Neutrophil (primary cell): ENCODE results near the gene C4orf33.

ENCODE experiments used
- H3K27ac ChIP-seq: fragments of 200-600 bp; sonication (generic); 2 replicates; pipeline ENCODE4 v1.5.1; 2016; ENCODE audit warnings: mild to moderate bottlenecking, moderate library complexity
- H3K27me3 ChIP-seq: fragments of 200-600 bp; sonication (generic); 2 replicates; pipeline ENCODE4 v1.6.0; 2016; ENCODE audit warnings: mild to moderate bottlenecking
- H3K36me3 ChIP-seq: fragments of 200-600 bp; sonication (generic); 2 replicates; pipeline ENCODE4 v1.5.1; 2017
- H3K4me1 ChIP-seq, 2 experiments: fragments of 200-600 bp in 1 of 2; sonication (generic) in 1 of 2; 1 replicate in 1 of 2; 2 replicates in 1 of 2; pipeline versions ENCODE4 v1.5.1 to v1.6.1; 2013 to 2016; ENCODE audit warnings: low read depth in 1 of 2, low read length in 1 of 2, mild to moderate bottlenecking in 1 of 2, moderate library complexity in 1 of 2; ENCODE audit not compliant: control insufficient read depth in 1 of 2, insufficient read depth in 1 of 2
- H3K4me3 ChIP-seq, 2 experiments: fragments of 200-600 bp in 1 of 2; sonication (generic) in 1 of 2; 1 replicate in 1 of 2; 2 replicates in 1 of 2; pipeline ENCODE4 v1.5.1; 2013 to 2016; ENCODE audit warnings: low read depth in 1 of 2, low read length in 1 of 2, mild to moderate bottlenecking in 1 of 2, moderate library complexity in 1 of 2
- H3K9me3 ChIP-seq: fragments of 200-600 bp; sonication (generic); 2 replicates; pipeline ENCODE4 v1.5.1; 2016
- TF ChIP-seq, protein P1 (sequence below): fragments of 200-600 bp; sonication (generic); IDR thresholded peaks from 2 replicates; pipeline ENCODE4 v1.5.1; 2016; ENCODE audit warnings: antibody characterized with exemption

The C4orf33 gene

GRCh38 chr4:129152350-129152749 lies 56.4 kb downstream of the C4orf33 start:
- Histone ChIP-seq H3K4me1 (no peaks in the 10 kb centered on the region), H3K9me3 (no peaks in the 10 kb centered on the region), H3K4me3 (no peak overlapping the region), H3K27ac (no peak overlapping the region), H3K27me3 (peaks cover 3% of the 10 kb centered on the region), H3K36me3 (no peaks in the 10 kb centered on the region)
- TF ChIP-seq, protein P1, sequence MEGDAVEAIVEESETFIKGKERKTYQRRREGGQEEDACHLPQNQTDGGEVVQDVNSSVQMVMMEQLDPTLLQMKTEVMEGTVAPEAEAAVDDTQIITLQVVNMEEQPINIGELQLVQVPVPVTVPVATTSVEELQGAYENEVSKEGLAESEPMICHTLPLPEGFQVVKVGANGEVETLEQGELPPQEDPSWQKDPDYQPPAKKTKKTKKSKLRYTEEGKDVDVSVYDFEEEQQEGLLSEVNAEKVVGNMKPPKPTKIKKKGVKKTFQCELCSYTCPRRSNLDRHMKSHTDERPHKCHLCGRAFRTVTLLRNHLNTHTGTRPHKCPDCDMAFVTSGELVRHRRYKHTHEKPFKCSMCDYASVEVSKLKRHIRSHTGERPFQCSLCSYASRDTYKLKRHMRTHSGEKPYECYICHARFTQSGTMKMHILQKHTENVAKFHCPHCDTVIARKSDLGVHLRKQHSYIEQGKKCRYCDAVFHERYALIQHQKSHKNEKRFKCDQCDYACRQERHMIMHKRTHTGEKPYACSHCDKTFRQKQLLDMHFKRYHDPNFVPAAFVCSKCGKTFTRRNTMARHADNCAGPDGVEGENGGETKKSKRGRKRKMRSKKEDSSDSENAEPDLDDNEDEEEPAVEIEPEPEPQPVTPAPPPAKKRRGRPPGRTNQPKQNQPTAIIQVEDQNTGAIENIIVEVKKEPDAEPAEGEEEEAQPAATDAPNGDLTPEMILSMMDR = no peak

- no peaks in the 10 kb centered on the region for H3K9me3 ChIP-seq
- TF ChIP-seq, protein P1 = no peak
These were observed 57.7 kb downstream of the C4orf33 start for GRCh38 chr4:129153700-129154099.

DNA sequence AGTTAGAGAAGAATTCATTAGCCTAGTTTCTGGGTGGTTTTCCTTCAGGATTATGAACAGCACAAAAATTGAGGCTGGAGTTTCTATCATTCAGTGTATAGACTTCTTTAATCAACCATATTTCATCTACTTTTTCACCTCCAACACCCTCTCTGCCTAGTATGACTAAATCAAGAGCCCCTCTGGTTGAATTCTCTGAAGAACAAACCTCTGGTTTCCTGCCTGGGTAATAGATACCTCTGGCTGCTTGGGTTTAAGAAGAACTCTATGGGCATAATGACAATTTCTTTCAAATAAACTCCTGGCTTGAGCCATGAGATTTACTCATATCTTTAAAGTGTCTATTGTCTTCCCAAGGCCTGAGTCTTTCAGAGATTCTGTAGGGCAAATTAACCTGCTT lies 66.5 kb downstream of the C4orf33 start:
- Histone ChIP-seq H3K36me3 (no peaks in the 10 kb centered on the region), H3K4me3 (no peak overlapping the region), H3K4me1 (no peaks in the 10 kb centered on the region), H3K27me3 (peaks cover 15% of the 10 kb centered on the region), H3K9me3 (no peaks in the 10 kb centered on the region), H3K27ac (no peak overlapping the region)
- TF ChIP-seq, protein P1 = no peak

More at GRCh38 chr4:129153700-129154099, 57.7 kb downstream of the C4orf33 start:
- Histone ChIP-seq H3K4me1 (no peaks in the 10 kb centered on the region), H3K27ac (no peak overlapping the region), H3K27me3 (peaks cover 2% of the 10 kb centered on the region), H3K36me3 (no peaks in the 10 kb centered on the region), H3K4me3 (no peak overlapping the region)

DNA sequence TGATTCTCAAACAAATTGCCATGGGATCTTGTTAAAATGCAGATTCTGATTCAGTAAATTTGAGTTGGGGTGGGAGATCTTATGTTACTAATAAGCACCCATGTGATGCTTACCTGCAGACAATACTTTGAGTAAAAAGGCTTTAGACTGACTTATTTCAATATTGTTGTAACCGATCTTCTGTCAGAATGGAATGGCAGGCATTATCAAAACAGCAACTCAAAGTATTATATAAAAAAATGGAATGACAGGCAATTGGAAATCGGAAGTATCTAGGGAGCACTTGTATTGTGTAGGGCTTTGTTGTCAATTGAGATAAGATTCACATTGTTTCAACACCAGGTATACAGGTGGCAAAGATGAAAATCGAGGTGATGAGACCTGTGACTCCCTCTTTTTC lies 67.5 kb downstream of the C4orf33 start:
- peaks cover 24% of the 10 kb centered on the region for H3K27me3 ChIP-seq

DNA sequence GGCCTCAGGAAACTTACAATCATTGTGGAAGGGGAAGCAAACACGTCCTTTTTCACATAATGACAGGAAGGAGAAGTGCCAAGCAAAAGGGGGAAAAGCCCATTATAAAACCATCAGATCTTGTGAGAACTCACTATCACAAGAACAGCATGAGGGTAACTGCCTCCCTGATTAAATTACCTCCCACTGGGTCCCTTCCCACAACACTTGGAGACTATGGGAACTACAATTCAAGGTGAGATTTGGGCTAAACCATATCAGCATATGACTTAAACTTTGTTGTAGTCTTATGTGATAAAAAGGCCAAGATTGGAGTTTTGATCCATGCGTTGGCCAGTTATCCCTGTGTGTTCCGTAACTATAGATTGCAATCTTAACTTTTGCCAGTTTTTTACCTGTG lies 68.3 kb downstream of the C4orf33 start:
- Histone ChIP-seq H3K36me3 (no peaks in the 10 kb centered on the region), H3K9me3 (no peaks in the 10 kb centered on the region), H3K27ac (no peak overlapping the region), H3K4me3 (no peak overlapping the region), H3K4me1 (no peaks in the 10 kb centered on the region), H3K27me3 (peaks cover 33% of the 10 kb centered on the region)
- TF ChIP-seq, protein P1 = no peak

More for the DNA sequence above, 67.5 kb downstream of the C4orf33 start:
- no peak overlapping the region for H3K27ac ChIP-seq
- no peaks in the 10 kb centered on the region for H3K9me3 ChIP-seq
- H3K36me3 ChIP-seq = no peaks in the 10 kb centered on the region
- H3K4me3 ChIP-seq = no peak overlapping the region
- TF ChIP-seq, protein P1 = no peak
- no peaks in the 10 kb centered on the region for H3K4me1 ChIP-seq
